Colonic mucosa (tissue), 4 donors: ENCODE results near the gene RUNX3. TPM values are rescaled to one million over a fixed set of nuclear protein-coding genes. Genes with fewer than 3 reads are reported as not detected.

ENCODE experiments used
- DNase-seq: peaks from one replicate; pipeline ENCODE4 v3.0.0-alpha.2; 2020
- H3K27ac ChIP-seq: fragments of 200-600 bp; one replicate; pipeline ENCODE4 v1.8.0; 2021
- H3K27me3 ChIP-seq: fragments of 200-600 bp; one replicate; pipeline ENCODE4 v1.8.0; 2021
- H3K36me3 ChIP-seq: fragments of 200-600 bp; one replicate; pipeline ENCODE4 v1.8.0; 2021
- H3K4me1 ChIP-seq: fragments of 200-600 bp; one replicate; pipeline ENCODE4 v1.8.0; 2021; ENCODE audit warnings: mild to moderate bottlenecking
- H3K4me3 ChIP-seq: fragments of 200-600 bp; one replicate; pipeline ENCODE4 v1.8.0; 2021
- H3K9ac ChIP-seq, 2 donors: one replicate each; pipeline ENCODE4 v1.7.0; 2013; ENCODE audit warnings: control low read depth in 2 of 2, low read depth in 2 of 2, low read length in 2 of 2
- H3K9me3 ChIP-seq: fragments of 200-600 bp; one replicate; pipeline ENCODE4 v1.8.0; 2021
- intact Hi-C: fragments of 100-400 bp; cut with DNase I; formaldehyde crosslinking; loops from one replicate; pipeline ENCODE4 v1.14.1; 2022
- total RNA-seq, 2 donors: library from RNA; stranded (reverse); fragmentation: NEBNext Ultra II Directional in 1 of 2; extraction: Animal tissue kit (Norgen Biotek cat#: 25700) in 1 of 2; gene quantifications; one replicate each; pipeline ENCODE4 v1.2.1, GENCODE V29; 2021
- TF ChIP-seq, protein P1 (sequence below): fragments of 200-600 bp; IDR thresholded peaks from one replicate; pipeline ENCODE4 v1.8.0; 2022; ENCODE audit warnings: antibody characterized with exemption, mild to moderate bottlenecking
- donor health status: healthy.
- donor health status: DM: no; HTN: no; CAD: no.
- donor health status: DM: no; HTN: no; CAD: no.

The RUNX3 gene
- total RNA-seq, 2 donors from 2014 or later: 1.6 to 3.2 TPM

DNA sequence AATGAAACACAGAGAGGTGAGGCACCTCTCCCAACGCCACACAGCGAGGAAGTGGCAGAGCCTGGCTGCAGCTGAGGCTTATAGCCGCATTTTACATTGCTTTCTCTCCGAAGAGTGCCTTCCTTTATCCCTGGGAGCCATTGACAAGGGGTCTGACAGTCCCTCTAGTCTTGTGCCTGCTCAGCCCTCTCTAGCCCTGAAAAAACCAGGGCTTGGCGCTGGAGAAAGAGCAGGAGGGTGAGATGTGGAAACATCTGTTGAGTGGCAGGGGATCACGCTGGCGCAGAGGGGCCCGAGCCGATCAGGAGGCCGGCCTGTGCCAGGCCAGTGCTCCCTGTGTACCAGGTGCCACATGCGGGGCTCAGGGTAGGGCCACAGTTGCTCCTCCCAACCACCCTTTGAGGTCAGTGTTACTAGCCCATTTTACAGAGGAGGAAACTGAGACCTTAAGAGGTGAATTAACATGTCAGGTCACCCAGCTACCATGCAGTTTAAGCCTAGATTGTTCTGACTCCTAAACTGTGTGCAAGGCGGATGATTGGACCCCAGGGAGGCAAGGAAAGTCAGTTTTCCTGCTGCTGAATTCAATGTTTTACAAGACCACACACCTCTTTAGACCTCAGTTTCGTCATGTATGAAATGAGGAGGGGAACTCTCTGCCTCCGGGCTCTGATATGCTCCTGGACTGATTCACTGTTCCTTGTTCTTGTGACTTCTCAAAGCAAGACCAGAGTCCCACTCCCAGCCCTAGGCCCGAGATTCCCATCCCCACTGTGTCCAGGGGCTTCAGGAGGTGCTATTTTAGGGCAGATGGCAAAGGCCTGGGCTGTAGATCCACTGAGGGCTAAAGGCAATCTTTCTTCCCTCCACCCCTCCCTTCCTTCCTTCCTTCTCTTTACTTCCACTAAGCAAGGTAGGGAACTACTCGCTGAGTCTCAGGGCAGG is 28.0 kb upstream of the RUNX3 start:
- DNase-seq: no peak
- TF ChIP-seq, protein P1, sequence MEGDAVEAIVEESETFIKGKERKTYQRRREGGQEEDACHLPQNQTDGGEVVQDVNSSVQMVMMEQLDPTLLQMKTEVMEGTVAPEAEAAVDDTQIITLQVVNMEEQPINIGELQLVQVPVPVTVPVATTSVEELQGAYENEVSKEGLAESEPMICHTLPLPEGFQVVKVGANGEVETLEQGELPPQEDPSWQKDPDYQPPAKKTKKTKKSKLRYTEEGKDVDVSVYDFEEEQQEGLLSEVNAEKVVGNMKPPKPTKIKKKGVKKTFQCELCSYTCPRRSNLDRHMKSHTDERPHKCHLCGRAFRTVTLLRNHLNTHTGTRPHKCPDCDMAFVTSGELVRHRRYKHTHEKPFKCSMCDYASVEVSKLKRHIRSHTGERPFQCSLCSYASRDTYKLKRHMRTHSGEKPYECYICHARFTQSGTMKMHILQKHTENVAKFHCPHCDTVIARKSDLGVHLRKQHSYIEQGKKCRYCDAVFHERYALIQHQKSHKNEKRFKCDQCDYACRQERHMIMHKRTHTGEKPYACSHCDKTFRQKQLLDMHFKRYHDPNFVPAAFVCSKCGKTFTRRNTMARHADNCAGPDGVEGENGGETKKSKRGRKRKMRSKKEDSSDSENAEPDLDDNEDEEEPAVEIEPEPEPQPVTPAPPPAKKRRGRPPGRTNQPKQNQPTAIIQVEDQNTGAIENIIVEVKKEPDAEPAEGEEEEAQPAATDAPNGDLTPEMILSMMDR: no peak
- H3K4me3 ChIP-seq: no peak overlapping the region
- H3K9me3 ChIP-seq: no peaks in the 10 kb centered on the region
- H3K9ac ChIP-seq: no peak overlapping the region
- no peaks in the 10 kb centered on the region for H3K4me1 ChIP-seq
- H3K36me3 ChIP-seq: no peaks in the 10 kb centered on the region
- intact Hi-C loops: no loop called here
- H3K27ac ChIP-seq: no peak overlapping the region
- no peaks in the 10 kb centered on the region for H3K27me3 ChIP-seq

DNA sequence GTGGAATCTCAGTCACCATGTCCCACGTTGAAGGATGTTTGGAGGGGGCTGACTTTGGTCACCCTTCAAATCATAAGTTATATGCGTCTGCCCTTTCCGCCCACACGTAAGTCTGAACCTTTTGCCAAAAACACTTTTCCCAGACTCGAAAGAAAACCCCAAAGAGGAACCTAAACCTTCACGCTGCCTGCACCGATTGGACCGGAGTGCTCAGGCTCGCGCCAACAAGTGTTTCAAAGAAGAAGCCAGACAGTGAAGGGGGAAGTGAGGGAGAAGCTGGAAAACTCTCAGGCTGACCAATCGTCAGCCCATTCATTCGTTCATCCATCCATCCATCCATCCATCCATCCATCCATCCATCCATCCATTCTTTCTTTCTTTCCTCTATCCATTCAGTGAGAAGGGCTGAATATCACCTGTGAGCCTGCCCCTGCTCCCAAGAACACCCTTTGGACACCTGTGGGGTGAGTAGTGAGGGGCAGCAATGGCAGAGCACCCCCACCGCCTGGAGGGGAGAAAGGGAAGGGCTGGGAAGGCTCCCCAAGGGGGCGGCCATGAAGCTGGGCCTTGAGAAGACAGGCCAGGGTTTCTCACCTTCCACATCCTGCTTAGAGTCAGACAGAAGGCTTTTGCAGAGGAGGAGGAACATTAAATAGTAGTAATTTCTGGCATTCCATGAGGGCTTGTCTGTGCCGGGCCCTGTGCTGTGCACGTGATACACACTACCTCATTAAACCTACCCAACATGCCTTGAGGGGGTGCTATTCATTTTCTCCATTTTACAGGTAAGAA is 27.1 kb upstream of the RUNX3 start:
- DNase-seq: no peak
- H3K4me3 ChIP-seq: no peak overlapping the region
- no peaks in the 10 kb centered on the region for H3K27me3 ChIP-seq

DNA sequence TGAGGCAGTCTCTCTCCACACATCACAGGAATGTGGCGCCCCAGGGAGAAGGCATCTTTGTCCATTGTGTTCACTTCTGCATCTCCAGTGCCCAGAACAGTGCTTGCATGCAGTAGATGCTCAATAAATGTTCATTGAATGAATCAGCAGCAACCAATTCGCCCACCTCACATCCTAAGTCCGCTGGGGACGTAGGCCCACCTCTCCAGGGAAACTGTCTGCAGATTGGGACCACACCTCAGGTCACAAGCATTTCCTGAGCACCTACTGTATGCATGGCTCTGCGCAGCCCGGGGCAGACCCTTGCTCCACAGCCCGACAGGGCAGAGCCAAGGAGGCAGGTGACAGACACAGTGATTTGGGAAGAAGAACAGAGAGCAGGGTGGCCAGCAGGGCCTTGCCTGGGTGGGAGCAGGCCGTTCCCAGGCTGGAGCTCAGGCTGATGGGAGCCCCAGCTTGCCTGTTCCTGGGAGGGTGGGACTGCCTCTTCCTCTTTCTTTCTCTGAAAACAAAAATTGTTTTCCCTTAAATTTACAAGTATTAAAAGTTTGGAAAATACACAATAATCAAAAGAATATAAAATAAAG is 25.8 kb upstream of the RUNX3 start:
- H3K9ac ChIP-seq: no peak overlapping the region
- H3K36me3 ChIP-seq: no peaks in the 10 kb centered on the region
- no peaks in the 10 kb centered on the region for H3K4me1 ChIP-seq
- H3K27me3 ChIP-seq: no peaks in the 10 kb centered on the region
- no peaks in the 10 kb centered on the region for H3K9me3 ChIP-seq
- H3K27ac ChIP-seq: no peak overlapping the region
- intact Hi-C loops: no loop called here
- no peak overlapping the region for H3K4me3 ChIP-seq
- no peak for DNase-seq
- TF ChIP-seq, protein P1: no peak

More for the DNA sequence above, 27.1 kb upstream of the RUNX3 start:
- Histone ChIP-seq H3K9me3 (no peaks in the 10 kb centered on the region), H3K9ac (no peak overlapping the region), H3K36me3 (no peaks in the 10 kb centered on the region), H3K4me1 (no peaks in the 10 kb centered on the region), H3K27ac (no peak overlapping the region)
- intact Hi-C loops: no loop called here
- TF ChIP-seq, protein P1: no peak

DNA sequence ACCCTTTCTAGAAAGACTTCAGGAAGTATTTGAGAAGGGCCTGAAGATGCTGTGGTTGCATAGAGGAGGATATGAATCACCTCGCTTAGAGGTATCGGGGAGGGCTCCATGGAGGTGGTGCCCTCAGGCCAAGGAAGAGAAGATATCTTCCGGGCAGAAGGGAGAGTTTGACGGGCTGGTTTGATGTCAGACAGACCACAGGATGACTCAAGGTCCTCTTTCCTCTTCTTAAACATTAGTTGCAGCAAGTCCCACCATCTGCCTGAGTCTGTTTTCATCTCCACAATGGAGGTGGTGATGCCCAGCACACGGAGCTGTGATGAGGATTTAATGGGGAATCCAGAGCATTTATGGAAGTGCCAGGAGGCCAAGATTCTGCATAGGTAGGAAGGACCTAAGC is 25.1 kb upstream of the RUNX3 start:
- Histone ChIP-seq H3K4me3 (no peak overlapping the region), H3K36me3 (no peaks in the 10 kb centered on the region), H3K4me1 (no peaks in the 10 kb centered on the region), H3K27ac (no peak overlapping the region), H3K9me3 (no peaks in the 10 kb centered on the region), H3K27me3 (no peaks in the 10 kb centered on the region), H3K9ac (no peak overlapping the region)
- DNase-seq: no peak
- TF ChIP-seq, protein P1: no peak
- intact Hi-C loops: no loop called here

DNA sequence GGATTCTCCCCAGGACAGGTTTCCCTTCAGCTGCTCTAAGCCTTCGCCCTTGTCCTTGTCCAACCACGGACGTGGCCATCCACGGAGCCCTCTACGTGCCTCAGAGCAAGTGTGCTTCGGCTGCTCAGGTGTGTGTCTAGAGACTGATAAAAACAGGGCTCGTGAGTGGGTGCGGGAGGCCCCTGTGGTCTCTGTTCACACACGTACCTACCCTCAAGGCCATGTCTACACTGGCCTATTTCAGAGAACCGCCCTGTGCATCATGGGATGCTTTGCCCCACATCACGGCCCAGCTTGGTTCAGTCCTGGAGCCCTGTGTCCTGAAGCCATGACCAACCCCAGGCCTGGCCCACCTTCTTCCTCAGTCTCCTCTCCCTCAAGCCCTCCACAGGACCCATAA is 24.6 kb upstream of the RUNX3 start:
- Histone ChIP-seq H3K36me3 (no peaks in the 10 kb centered on the region), H3K4me3 (no peak overlapping the region), H3K9ac (no peak overlapping the region), H3K4me1 (no peaks in the 10 kb centered on the region), H3K27me3 (no peaks in the 10 kb centered on the region), H3K27ac (no peak overlapping the region), H3K9me3 (no peaks in the 10 kb centered on the region)
- TF ChIP-seq, protein P1: no peak
- intact Hi-C loops: no loop called here
- DNase-seq: no peak
